HUES48 (cell line): ENCODE measurements around the gene CCDC18.
"Not testable (repeated sequence)": the region's sequence is repeated elsewhere in the genome, so short reads cannot be mapped to it uniquely, and the experiment has no call there.

Experiments used
- H3K27ac ChIP-seq: one replicate; pipeline ENCODE4 v1.7.0; 2013; ENCODE audit warnings: low read depth, low read length, inconsistent platforms
- H3K27me3 ChIP-seq: 2 replicates; pipeline ENCODE4 v1.6.1; 2013; ENCODE audit warnings: mild to moderate bottlenecking, low read length; ENCODE audit not compliant: control insufficient read depth, insufficient read depth
- H3K36me3 ChIP-seq: 2 replicates; pipeline ENCODE4 v1.6.1; 2013; ENCODE audit warnings: low read length; ENCODE audit not compliant: control insufficient read depth, insufficient read depth
- H3K4me1 ChIP-seq: 2 replicates; pipeline ENCODE4 v1.6.1; 2013; ENCODE audit warnings: mild to moderate bottlenecking, low read length; ENCODE audit not compliant: control insufficient read depth, insufficient read depth
- H3K4me3 ChIP-seq: 2 replicates; pipeline ENCODE4 v1.5.1; 2013; ENCODE audit warnings: mild to moderate bottlenecking, low read depth, low read length
- H3K9ac ChIP-seq: 2 replicates; pipeline ENCODE4 v1.6.1; 2013; ENCODE audit warnings: mild to moderate bottlenecking, low read depth, low read length, moderate library complexity
- H3K9me3 ChIP-seq: 2 replicates; pipeline ENCODE4 v1.6.1; 2013; ENCODE audit warnings: low read length; ENCODE audit not compliant: control insufficient read depth, insufficient read depth

CCDC18 gene

DNA sequence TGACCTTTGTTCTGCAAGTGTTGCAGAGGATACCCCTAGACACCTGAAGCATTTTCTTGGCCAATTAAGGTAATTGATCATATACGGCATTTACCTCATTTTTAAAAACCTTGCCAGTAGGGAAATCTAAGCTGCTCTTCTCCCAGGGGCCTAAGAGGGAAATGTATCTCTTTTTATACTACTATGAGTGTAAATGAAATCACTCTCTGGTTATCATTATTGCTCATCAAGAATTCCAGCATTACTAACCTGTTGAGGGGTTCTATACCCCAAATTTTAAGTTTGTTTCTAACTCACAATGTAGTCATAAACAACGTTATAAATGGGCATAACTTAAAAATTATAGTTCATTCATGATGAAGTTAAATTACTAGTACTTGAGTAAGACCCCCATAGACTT is 27.7 kb upstream of the CCDC18 start:
- no peak overlapping the region for H3K27ac ChIP-seq
- H3K4me1 ChIP-seq: no peaks in the 10 kb centered on the region
- H3K4me3 ChIP-seq: no peak overlapping the region
- H3K9ac ChIP-seq: no peak overlapping the region
- H3K36me3 ChIP-seq: peaks cover 54% of the 10 kb centered on the region
- H3K27me3 ChIP-seq: no peaks in the 10 kb centered on the region
- no peaks in the 10 kb centered on the region for H3K9me3 ChIP-seq

GRCh38 chr1:93154898-93155297 is 25.6 kb upstream of the CCDC18 start:
- Histone ChIP-seq H3K27ac (no peak overlapping the region), H3K36me3 (peaks cover 60% of the 10 kb centered on the region), H3K27me3 (no peaks in the 10 kb centered on the region), H3K4me3 (no peak overlapping the region), H3K9me3 (no peaks in the 10 kb centered on the region), H3K9ac (no peak overlapping the region), H3K4me1 (no peaks in the 10 kb centered on the region)

DNA sequence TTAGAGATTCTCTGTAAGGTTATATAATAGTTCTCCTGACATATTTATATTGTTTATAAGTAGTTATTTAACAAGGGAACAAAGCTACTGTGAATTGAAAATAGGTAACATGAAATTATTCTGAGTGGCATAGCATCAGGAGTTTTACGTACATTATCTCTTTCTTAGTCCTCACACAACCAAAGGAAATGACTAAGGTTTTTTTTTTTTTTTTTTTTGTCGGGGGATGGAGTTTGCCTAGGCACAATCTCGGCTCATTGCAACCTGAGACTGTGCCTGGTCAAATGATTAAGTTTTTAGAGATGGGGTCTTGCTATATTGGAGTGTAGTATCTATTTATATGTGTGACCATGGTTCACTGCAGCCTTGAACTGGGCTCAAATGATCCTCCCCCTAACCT is 25.2 kb upstream of the CCDC18 start:
- no peaks in the 10 kb centered on the region for H3K4me1 ChIP-seq
- H3K4me3 ChIP-seq: no peak overlapping the region
- no peaks in the 10 kb centered on the region for H3K27me3 ChIP-seq
- H3K27ac ChIP-seq: no peak overlapping the region
- H3K9me3 ChIP-seq: no peaks in the 10 kb centered on the region
- H3K9ac ChIP-seq: no peak overlapping the region
- H3K36me3 ChIP-seq: peaks cover 60% of the 10 kb centered on the region

DNA sequence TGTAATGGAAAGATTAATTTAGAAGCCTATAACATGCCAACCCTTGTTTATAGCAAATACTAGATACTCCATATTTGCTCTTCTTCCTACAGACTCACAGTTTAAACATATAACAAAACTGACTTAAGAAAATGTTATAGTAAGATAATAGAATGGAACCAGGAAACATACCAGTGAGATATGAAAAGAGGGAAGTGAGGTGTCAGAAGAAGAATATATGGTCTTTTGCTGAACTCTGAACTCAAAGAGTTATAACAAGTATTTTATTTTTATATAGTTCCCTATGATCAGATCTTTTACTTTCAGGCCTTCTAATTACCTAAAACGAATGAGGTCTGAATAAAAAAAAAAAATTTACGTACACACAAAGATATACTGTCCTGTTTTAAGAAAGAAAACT is 21.2 kb upstream of the CCDC18 start:
- no peaks in the 10 kb centered on the region for H3K9me3 ChIP-seq
- H3K4me1 ChIP-seq: peaks cover 3% of the 10 kb centered on the region; the same call in 1 of the 2 replicates
- H3K27ac ChIP-seq: no peak overlapping the region
- no peak overlapping the region for H3K9ac ChIP-seq
- peaks cover 40% of the 10 kb centered on the region for H3K36me3 ChIP-seq
- H3K27me3 ChIP-seq: no peaks in the 10 kb centered on the region
- no peak overlapping the region for H3K4me3 ChIP-seq

GRCh38 chr1:93163314-93163713 is 17.2 kb upstream of the CCDC18 start:
- not testable (repeated sequence) for H3K4me3 ChIP-seq, H3K4me1 ChIP-seq, H3K9ac ChIP-seq, H3K27me3 ChIP-seq, H3K27ac ChIP-seq, H3K9me3 ChIP-seq
- H3K36me3 ChIP-seq: peaks cover 11% of the 10 kb centered on the region

DNA sequence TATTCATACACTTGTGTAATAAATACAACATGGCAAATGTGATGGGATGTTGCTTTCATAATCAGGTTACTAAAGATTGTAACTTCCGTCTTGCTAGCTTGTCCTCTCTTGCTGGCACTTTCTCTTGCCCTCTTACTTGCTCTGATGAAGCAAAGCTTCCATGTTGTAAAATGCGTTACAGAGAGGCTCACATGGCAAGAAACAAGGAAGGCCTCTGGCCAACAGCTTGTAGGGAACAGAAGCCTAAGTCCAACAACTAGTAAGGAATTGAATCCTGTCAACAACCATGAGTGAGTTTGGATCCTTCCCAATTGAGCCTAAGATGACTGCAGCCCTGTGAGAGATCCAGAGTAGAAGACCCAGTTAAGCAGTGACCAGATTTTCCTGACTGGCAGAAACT is 15.7 kb upstream of the CCDC18 start:
- Histone ChIP-seq H3K9me3 (no peaks in the 10 kb centered on the region), H3K27me3 (no peaks in the 10 kb centered on the region), H3K9ac (no peak overlapping the region), H3K36me3 (no peaks in the 10 kb centered on the region), H3K4me1 (peaks cover 3% of the 10 kb centered on the region; the same call in 1 of the 2 replicates), H3K27ac (no peak overlapping the region), H3K4me3 (no peak overlapping the region)

DNA sequence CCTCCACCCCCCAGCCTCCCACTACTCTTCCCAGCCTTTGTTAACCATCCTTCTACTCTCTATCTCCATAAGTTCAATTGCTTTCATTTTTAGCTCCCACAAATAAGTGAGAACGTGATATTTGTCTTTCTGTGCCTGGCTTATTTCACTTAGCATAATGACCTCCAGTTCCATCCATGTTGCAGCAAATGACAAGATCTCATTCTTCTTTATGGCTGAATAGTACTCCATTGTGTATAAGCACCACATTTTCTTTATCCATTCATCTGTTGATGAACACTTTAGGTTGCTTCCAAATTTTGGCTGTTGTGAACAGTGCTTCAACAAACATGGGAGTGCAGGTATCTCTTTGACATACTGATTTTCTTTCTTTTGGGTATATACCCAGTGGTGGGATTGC is 14.6 kb upstream of the CCDC18 start:
- not testable (repeated sequence) for H3K4me3 ChIP-seq, H3K9ac ChIP-seq, H3K27ac ChIP-seq, H3K4me1 ChIP-seq, H3K9me3 ChIP-seq, H3K27me3 ChIP-seq, H3K36me3 ChIP-seq

DNA sequence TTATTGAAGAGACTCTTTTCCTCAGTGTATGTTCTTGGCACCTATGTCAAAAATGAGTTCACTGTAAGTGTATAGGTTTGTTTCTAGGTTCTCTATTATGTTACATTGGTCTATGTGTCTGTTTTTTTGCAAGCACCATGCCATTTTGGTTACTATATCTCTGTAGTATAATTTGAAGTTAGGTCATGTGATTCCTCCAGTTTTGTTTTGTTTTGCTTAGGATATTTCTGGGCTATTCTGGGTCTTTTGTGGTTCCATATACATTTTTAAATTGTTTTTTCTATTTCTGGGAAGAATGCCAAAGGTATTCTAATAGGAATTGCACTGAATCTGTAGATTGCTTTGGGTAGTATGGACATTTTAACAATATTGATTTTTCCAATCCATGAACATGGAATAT is 13.5 kb upstream of the CCDC18 start:
- Histone ChIP-seq H3K27me3 (no peaks in the 10 kb centered on the region), H3K9ac (no peak overlapping the region), H3K36me3 (no peaks in the 10 kb centered on the region), H3K9me3 (no peaks in the 10 kb centered on the region), H3K27ac (no peak overlapping the region), H3K4me3 (no peak overlapping the region), H3K4me1 (no peaks in the 10 kb centered on the region)

GRCh38 chr1:93170141-93170678 is 10.3 kb upstream of the CCDC18 start:
- not testable (repeated sequence) for H3K36me3 ChIP-seq, H3K27me3 ChIP-seq, H3K9me3 ChIP-seq, H3K4me1 ChIP-seq, H3K27ac ChIP-seq, H3K4me3 ChIP-seq, H3K9ac ChIP-seq

GRCh38 chr1:93171549-93172034 is 8.9 kb upstream of the CCDC18 start:
- no peaks in the 10 kb centered on the region for H3K9me3 ChIP-seq
- no peak overlapping the region for H3K4me3 ChIP-seq
- H3K4me1 ChIP-seq: no peaks in the 10 kb centered on the region; the same call in 1 of the 2 replicates
- no peak overlapping the region for H3K27ac ChIP-seq
- 0 out of 2 replicates have a peak, but pooled peaks cover 4% of the 10 kb centered on the region for H3K36me3 ChIP-seq
- no peaks in the 10 kb centered on the region for H3K27me3 ChIP-seq
- H3K9ac ChIP-seq: no peak overlapping the region

DNA sequence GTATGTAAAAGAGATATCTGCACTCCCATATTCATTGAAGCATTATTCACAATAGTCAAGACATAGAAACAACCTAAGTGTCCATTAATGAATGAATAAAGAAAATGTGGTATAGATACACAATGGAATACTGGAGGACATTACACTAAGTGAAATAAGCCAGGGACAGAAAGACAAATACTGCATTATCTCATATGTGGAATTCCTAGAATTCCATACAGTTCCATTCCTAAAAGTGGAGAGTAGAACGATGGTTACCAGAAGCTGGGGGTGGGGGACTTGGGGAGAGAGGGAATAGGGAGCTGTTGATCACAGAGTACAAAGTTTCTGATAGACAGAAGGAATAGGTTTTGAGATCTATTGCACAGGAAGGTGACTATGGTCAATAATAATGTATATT is 7.7 kb upstream of the CCDC18 start:
- H3K27me3 ChIP-seq: no peaks in the 10 kb centered on the region
- no peak overlapping the region for H3K27ac ChIP-seq
- H3K9me3 ChIP-seq: no peaks in the 10 kb centered on the region
- peaks cover 2% of the 10 kb centered on the region; the same call in 1 of the 2 replicates for H3K4me1 ChIP-seq
- no peak overlapping the region for H3K9ac ChIP-seq
- no peak overlapping the region for H3K4me3 ChIP-seq
- H3K36me3 ChIP-seq: 0 out of 2 replicates have a peak, but pooled peaks cover 4% of the 10 kb centered on the region

DNA sequence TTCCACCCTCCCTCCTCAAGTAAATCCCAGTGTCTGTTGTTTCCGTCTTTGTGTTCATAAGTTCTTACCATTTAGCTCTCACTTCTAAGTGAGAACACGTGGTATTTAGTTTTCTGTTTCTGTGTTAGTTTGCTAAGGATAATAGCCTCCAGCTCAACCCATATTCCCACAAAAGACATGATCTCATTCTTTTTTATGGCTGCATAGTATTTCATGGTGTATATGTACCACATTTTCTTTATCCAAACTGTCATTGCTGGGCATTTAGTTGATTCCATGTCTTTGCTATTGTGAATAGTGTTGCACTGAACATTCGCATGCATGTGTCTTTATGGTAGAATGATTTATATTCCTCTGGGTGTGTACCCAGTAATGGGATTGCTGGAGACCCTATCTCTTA is 5.9 kb upstream of the CCDC18 start:
- H3K27ac ChIP-seq, H3K36me3 ChIP-seq, H3K4me3 ChIP-seq, H3K9ac ChIP-seq, H3K9me3 ChIP-seq, H3K27me3 ChIP-seq: not testable (repeated sequence)
- H3K4me1 ChIP-seq: peaks cover 13% of the 10 kb centered on the region
